Chondrocyte (in vitro differentiated cells): ENCODE measurements around the gene TMEM117. TPM values are rescaled to one million over a fixed set of nuclear protein-coding genes. Genes with fewer than 3 reads are reported as not detected.

Source experiments
- DNase-seq: peaks from one replicate; pipeline ENCODE4 v3.0.0; 2021; ENCODE audit warnings: mixed read lengths, low spot score
- H3K27ac Mint-ChIP-seq: one replicate; pipeline ENCODE4 v1.8.0; 2021; ENCODE audit warnings: mild to moderate bottlenecking, moderate library complexity, mixed read lengths; ENCODE audit not compliant: unreplicated experiment
- H3K27me3 Mint-ChIP-seq: 2 replicates; pipeline ENCODE4 v1.8.0; 2021; ENCODE audit warnings: low read depth, mixed read lengths
- H3K36me3 Mint-ChIP-seq: 2 replicates; pipeline ENCODE4 v1.8.0; 2021; ENCODE audit warnings: low read depth, mixed read lengths
- H3K4me1 Mint-ChIP-seq: 2 replicates; pipeline ENCODE4 v1.8.0; 2021; ENCODE audit warnings: low read depth, mild to moderate bottlenecking, mixed read lengths
- H3K4me3 Mint-ChIP-seq: one replicate; pipeline ENCODE4 v1.8.0; 2021; ENCODE audit warnings: mild to moderate bottlenecking, moderate library complexity, mixed read lengths; ENCODE audit not compliant: unreplicated experiment
- H3K9me3 Mint-ChIP-seq: 2 replicates; pipeline ENCODE4 v1.8.0; 2021; ENCODE audit warnings: low read depth, mixed read lengths
- total RNA-seq: library from RNA; stranded (reverse); gene quantifications from 3 replicates; pipeline ENCODE4 v1.2.1, GENCODE V29; 2021
- TF ChIP-seq, protein P1 (sequence below): fragments of 200-600 bp; sonication (generic); IDR thresholded peaks from 2 replicates; pipeline ENCODE4 v1.5.0; 2021; ENCODE audit warnings: antibody characterized with exemption, mild to moderate bottlenecking, moderate library complexity

TMEM117 gene
- total RNA-seq, 1 donor from 2014 or later, result 15.5 TPM

- H3K27me3 Mint-ChIP-seq, result no peaks in the 10 kb centered on the region
- H3K4me3 Mint-ChIP-seq, result no peak overlapping the region
- DNase-seq, result no peak
- no peak overlapping the region for H3K27ac Mint-ChIP-seq
- H3K9me3 Mint-ChIP-seq, result peaks cover 11% of the 10 kb centered on the region
- TF ChIP-seq, protein P1, sequence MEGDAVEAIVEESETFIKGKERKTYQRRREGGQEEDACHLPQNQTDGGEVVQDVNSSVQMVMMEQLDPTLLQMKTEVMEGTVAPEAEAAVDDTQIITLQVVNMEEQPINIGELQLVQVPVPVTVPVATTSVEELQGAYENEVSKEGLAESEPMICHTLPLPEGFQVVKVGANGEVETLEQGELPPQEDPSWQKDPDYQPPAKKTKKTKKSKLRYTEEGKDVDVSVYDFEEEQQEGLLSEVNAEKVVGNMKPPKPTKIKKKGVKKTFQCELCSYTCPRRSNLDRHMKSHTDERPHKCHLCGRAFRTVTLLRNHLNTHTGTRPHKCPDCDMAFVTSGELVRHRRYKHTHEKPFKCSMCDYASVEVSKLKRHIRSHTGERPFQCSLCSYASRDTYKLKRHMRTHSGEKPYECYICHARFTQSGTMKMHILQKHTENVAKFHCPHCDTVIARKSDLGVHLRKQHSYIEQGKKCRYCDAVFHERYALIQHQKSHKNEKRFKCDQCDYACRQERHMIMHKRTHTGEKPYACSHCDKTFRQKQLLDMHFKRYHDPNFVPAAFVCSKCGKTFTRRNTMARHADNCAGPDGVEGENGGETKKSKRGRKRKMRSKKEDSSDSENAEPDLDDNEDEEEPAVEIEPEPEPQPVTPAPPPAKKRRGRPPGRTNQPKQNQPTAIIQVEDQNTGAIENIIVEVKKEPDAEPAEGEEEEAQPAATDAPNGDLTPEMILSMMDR, result no peak
- no peaks in the 10 kb centered on the region for H3K36me3 Mint-ChIP-seq
- peaks cover 2% of the 10 kb centered on the region for H3K4me1 Mint-ChIP-seq
Observed at GRCh38 chr12:44286336-44286735, 450.5 kb downstream of the TMEM117 start.

DNA sequence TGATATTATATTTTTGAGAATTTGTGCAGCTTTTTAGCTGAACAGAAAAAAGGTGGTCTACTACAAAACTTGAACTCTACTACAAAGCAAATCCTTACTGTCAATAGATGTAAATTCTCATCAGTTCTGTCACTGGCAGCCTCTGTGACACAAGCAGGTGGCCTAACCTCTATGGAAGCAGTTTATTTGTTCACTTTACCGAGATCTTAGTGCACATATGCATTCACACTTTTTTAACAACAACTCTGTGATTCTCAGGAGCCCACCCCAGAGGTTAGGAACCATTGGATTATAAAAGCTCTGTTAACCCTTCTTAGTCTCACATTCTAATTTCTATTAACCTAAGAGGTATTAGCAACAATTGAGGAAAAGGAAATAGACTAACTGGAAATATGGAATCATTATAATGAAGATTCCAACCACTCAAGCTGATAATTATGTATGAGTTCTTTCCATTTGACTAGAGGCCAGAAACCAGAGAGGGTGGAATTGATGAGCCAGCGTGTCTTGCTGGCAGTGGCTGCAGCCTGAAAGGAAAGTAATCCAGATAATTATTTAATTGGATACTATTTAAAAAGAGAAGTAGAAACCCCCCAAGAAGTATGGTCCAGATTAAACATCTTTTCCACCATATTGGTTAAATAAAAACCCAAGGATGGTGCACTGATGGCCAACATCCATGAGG is 451.1 kb downstream of the TMEM117 start:
- TF ChIP-seq, protein P1, result no peak
- Mint-ChIP-seq H3K27ac (no peak overlapping the region), H3K4me3 (no peak overlapping the region), H3K9me3 (peaks cover 11% of the 10 kb centered on the region), H3K36me3 (no peaks in the 10 kb centered on the region), H3K27me3 (no peaks in the 10 kb centered on the region), H3K4me1 (peaks cover 2% of the 10 kb centered on the region)
- no peak for DNase-seq

DNA sequence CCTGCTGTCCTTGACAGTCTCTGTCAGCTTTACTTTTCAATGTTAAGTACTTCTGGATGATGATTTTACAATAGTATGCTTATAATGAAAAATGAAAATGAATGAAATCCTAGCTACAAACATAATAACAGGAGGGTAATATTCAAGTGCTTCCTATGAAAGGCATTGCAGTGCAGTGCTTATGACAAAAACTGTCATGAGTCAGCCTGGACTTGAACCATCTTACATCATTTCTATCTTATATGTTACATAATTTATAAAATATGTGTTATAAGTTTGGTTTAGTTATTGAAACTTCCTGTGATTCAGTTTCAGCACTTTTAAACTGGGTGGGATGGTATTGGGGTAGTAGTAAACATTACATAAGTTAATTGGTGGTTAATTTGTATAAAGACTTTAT is 451.7 kb downstream of the TMEM117 start:
- Mint-ChIP-seq H3K4me1 (peaks cover 2% of the 10 kb centered on the region), H3K27ac (no peak overlapping the region), H3K9me3 (peaks cover 11% of the 10 kb centered on the region), H3K36me3 (no peaks in the 10 kb centered on the region), H3K27me3 (no peaks in the 10 kb centered on the region), H3K4me3 (no peak overlapping the region)
- DNase-seq, result no peak
- TF ChIP-seq, protein P1, result no peak

- Mint-ChIP-seq H3K4me3 (no peak overlapping the region), H3K27ac (no peak overlapping the region), H3K36me3 (peaks cover 4% of the 10 kb centered on the region), H3K27me3 (no peaks in the 10 kb centered on the region), H3K4me1 (no peaks in the 10 kb centered on the region), H3K9me3 (peaks cover 11% of the 10 kb centered on the region)
- DNase-seq, result no peak
- TF ChIP-seq, protein P1, result no peak
Observed at GRCh38 chr12:44294649-44295048, 458.8 kb downstream of the TMEM117 start.

GRCh38 chr12:44295958-44296623 is 460.2 kb downstream of the TMEM117 start:
- no peaks in the 10 kb centered on the region for H3K27me3 Mint-ChIP-seq
- TF ChIP-seq, protein P1, result no peak
- no peak overlapping the region for H3K4me3 Mint-ChIP-seq
- no peak for DNase-seq
- H3K4me1 Mint-ChIP-seq, result no peaks in the 10 kb centered on the region
- peaks cover 5% of the 10 kb centered on the region for H3K36me3 Mint-ChIP-seq
- peaks cover 7% of the 10 kb centered on the region for H3K9me3 Mint-ChIP-seq
- no peak overlapping the region for H3K27ac Mint-ChIP-seq
